Upper lobe of right lung (tissue), 1 donor: ENCODE measurements around the gene JUND. TPM values are rescaled to one million over a fixed set of nuclear protein-coding genes. Genes with fewer than 3 reads are reported as not detected.

Experiments used
- ATAC-seq: fragments of 200-7000 bp; cut with Tn5 transposase; one replicate; pipeline ENCODE4 v1.9.1; 2020; ENCODE audit warnings: mild to moderate bottlenecking, moderate library complexity
- DNase-seq: peaks from one replicate; pipeline ENCODE4 v3.0.0-alpha.2; 2020
- H3K27ac ChIP-seq: fragments of 200-600 bp; one replicate; pipeline ENCODE4 v1.8.0; 2022
- H3K27me3 ChIP-seq: fragments of 200-600 bp; one replicate; pipeline ENCODE4 v1.8.0; 2022; ENCODE audit warnings: mild to moderate bottlenecking
- H3K36me3 ChIP-seq: fragments of 200-600 bp; one replicate; pipeline ENCODE4 v1.8.0; 2022
- H3K4me1 ChIP-seq: fragments of 200-600 bp; one replicate; pipeline ENCODE4 v1.8.0; 2022
- H3K4me3 ChIP-seq: fragments of 200-600 bp; one replicate; pipeline ENCODE4 v1.8.0; 2022; ENCODE audit warnings: mild to moderate bottlenecking
- H3K9me3 ChIP-seq: fragments of 200-600 bp; one replicate; pipeline ENCODE4 v1.8.0; 2022
- intact Hi-C: fragments of 100-400 bp; cut with DNase I; formaldehyde crosslinking; loops from one replicate; pipeline ENCODE4 v1.11.0; 2022
- microRNA-seq: library from miRNA; unstranded; fragments of <30 nt; microRNA quantifications from one replicate; pipeline ENCODE4 v1.2.0, GENCODE V29; 2020; ENCODE audit warnings: borderline microRNAs expressed
- total RNA-seq: library from RNA; stranded (reverse); fragmentation: NEBNext Ultra II Directional; extraction: Animal tissue kit (Norgen Biotek cat#: 25700); gene quantifications from one replicate; pipeline ENCODE4 v1.2.1, GENCODE V29; 2021
- TF ChIP-seq, protein P1 (sequence below): fragments of 200-600 bp; IDR thresholded peaks from one replicate; pipeline ENCODE4 v1.8.0; 2022; ENCODE audit warnings: antibody characterized with exemption
- donor health status: DM: no; HTN: yes; CAD: no; lungs with severe emphysema.

JUND gene
- total RNA-seq, 1 donor from 2014 or later = 204 TPM

GRCh38 chr19:18233224-18233825 is 48.1 kb downstream of the JUND start:
- Histone ChIP-seq H3K9me3 (no peaks in the 10 kb centered on the region), H3K27me3 (peaks cover 28% of the 10 kb centered on the region), H3K4me3 (no peak overlapping the region), H3K36me3 (no peaks in the 10 kb centered on the region), H3K27ac (no peak overlapping the region), H3K4me1 (peaks cover 5% of the 10 kb centered on the region)
- TF ChIP-seq, protein P1, sequence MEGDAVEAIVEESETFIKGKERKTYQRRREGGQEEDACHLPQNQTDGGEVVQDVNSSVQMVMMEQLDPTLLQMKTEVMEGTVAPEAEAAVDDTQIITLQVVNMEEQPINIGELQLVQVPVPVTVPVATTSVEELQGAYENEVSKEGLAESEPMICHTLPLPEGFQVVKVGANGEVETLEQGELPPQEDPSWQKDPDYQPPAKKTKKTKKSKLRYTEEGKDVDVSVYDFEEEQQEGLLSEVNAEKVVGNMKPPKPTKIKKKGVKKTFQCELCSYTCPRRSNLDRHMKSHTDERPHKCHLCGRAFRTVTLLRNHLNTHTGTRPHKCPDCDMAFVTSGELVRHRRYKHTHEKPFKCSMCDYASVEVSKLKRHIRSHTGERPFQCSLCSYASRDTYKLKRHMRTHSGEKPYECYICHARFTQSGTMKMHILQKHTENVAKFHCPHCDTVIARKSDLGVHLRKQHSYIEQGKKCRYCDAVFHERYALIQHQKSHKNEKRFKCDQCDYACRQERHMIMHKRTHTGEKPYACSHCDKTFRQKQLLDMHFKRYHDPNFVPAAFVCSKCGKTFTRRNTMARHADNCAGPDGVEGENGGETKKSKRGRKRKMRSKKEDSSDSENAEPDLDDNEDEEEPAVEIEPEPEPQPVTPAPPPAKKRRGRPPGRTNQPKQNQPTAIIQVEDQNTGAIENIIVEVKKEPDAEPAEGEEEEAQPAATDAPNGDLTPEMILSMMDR = no peak
- peak; percentile 82 for ATAC-seq
- intact Hi-C loops = no loop called here
- peak; percentile 82 for DNase-seq

GRCh38 chr19:18232540-18233223 is 48.7 kb downstream of the JUND start:
- no peaks in the 10 kb centered on the region for H3K9me3 ChIP-seq
- TF ChIP-seq, protein P1 = no peak
- H3K4me3 ChIP-seq = no peak overlapping the region
- no peaks in the 10 kb centered on the region for H3K36me3 ChIP-seq
- no peak overlapping the region for H3K27ac ChIP-seq
- DNase-seq (no peak), ATAC-seq (no peak)
- peaks cover 34% of the 10 kb centered on the region for H3K27me3 ChIP-seq
- intact Hi-C loops = no loop called here
- H3K4me1 ChIP-seq = peaks cover 5% of the 10 kb centered on the region

DNA sequence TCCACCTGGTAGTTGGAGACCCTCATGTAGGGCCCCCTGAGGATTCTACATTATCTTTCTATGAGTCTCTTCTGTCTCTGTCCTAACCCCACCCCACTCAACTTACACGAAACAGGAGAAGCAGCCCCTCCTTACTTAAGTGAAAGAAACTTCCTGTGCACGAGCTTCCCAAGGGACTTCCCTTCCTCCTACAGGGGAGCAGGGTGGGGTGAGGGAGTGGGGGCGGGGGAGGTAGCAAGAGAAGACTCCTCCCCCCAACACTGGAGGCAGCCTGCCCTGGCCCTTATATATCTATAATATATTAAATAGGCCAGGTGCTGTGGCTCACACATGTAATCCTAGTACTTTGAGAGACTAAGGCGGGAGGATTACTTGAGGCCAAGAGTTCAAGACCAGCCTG is 49.6 kb downstream of the JUND start:
- TF ChIP-seq, protein P1 = no peak
- no peaks in the 10 kb centered on the region for H3K36me3 ChIP-seq
- H3K27ac ChIP-seq = no peak overlapping the region
- H3K9me3 ChIP-seq = no peaks in the 10 kb centered on the region
- H3K27me3 ChIP-seq = peaks cover 43% of the 10 kb centered on the region
- H3K4me1 ChIP-seq = peaks cover 5% of the 10 kb centered on the region
- ATAC-seq (no peak), DNase-seq (no peak)
- intact Hi-C loops = no loop called here
- H3K4me3 ChIP-seq = no peak overlapping the region

GRCh38 chr19:18230941-18231734 is 50.3 kb downstream of the JUND start:
- intact Hi-C loops = no loop called here
- ATAC-seq (no peak), DNase-seq (no peak)
- no peak overlapping the region for H3K4me3 ChIP-seq
- no peaks in the 10 kb centered on the region for H3K36me3 ChIP-seq
- peaks cover 47% of the 10 kb centered on the region for H3K27me3 ChIP-seq
- TF ChIP-seq, protein P1 = no peak
- no peaks in the 10 kb centered on the region for H3K9me3 ChIP-seq
- H3K27ac ChIP-seq = no peak overlapping the region
- H3K4me1 ChIP-seq = peaks cover 5% of the 10 kb centered on the region

DNA sequence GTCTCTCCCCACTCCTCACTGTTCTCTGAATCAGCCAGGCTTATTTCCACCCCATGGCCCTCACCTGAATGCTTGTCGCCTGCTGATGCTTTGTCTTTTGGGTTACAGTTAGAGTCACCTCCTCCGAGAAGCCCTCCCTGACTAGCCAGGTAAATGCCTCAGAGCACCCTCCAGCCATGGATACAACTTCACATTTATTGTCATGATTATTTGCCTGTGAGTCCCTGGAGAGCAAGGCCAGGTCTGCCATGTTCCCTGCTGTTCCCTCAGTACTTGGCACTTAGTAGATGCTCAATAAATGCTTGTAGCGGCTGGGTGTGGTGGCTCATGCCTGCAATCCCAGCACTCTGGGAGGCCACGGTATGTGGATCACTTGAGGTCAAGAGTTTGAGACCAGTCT is 51.5 kb downstream of the JUND start:
- Histone ChIP-seq H3K27ac (no peak overlapping the region), H3K9me3 (no peaks in the 10 kb centered on the region), H3K27me3 (peaks cover 54% of the 10 kb centered on the region), H3K4me3 (no peak overlapping the region), H3K36me3 (no peaks in the 10 kb centered on the region), H3K4me1 (peaks cover 7% of the 10 kb centered on the region)
- TF ChIP-seq, protein P1 = no peak
- DNase-seq (no peak), ATAC-seq (no peak)
- intact Hi-C loops = no loop called here

Small RNA genes lying within 50 kb of the gene (microRNA-seq; reads per million reads assigned to microRNA genes)
- gene MIR3188 = 1.8 reads per million, percentile 5 among the genes with 10 or more reads in this experiment

Other genes with a start within 250 kb of the JUND start
- gene IL12RB1, start 194.7 kb downstream of the JUND start, total RNA-seq = 6.2 TPM
- 23.1 TPM for gene MAST3, start 183.8 kb downstream of the JUND start, total RNA-seq
- gene PIK3R2, start 128.5 kb downstream of the JUND start, total RNA-seq = 24.2 TPM
- 554 TPM for gene IFI30, start 107.8 kb downstream of the JUND start, total RNA-seq
- 8.2 TPM for gene MPV17L2, start 88.4 kb downstream of the JUND start, total RNA-seq
- gene RAB3A, start 77.6 kb downstream of the JUND start, total RNA-seq = 1.9 TPM
- gene PDE4C, start 55.2 kb downstream of the JUND start, total RNA-seq = 7.6 TPM
- gene IQCN, start 7.2 kb downstream of the JUND start, total RNA-seq = 4.9 TPM
- 76.9 TPM for gene LSM4, start 41.5 kb upstream of the JUND start, total RNA-seq
- 40.8 TPM for gene PGPEP1, start 59.0 kb upstream of the JUND start, total RNA-seq
- 105 TPM for gene GDF15, start 104.5 kb upstream of the JUND start, total RNA-seq
- 22.7 TPM for gene LRRC25, start 116.0 kb upstream of the JUND start, total RNA-seq
- gene SSBP4, start 137.8 kb upstream of the JUND start, total RNA-seq = 57.3 TPM
- 34.6 TPM for gene ISYNA1, start 156.5 kb upstream of the JUND start, total RNA-seq
- gene ELL, start 240.4 kb upstream of the JUND start, total RNA-seq = 17.7 TPM